HepG2 (cell line): Measurements from ENCODE around the gene IDS. TPM values are rescaled to one million over a fixed set of nuclear protein-coding genes. Genes with fewer than 3 reads are reported as not detected.

ENCODE experiments used
- ATAC-seq: fragments of 200-7000 bp; cut with Tn5 transposase; 3 replicates; pipeline ENCODE4 v1.9.1; 2020; ENCODE audit warnings: mild to moderate bottlenecking, moderate library complexity
- BruUV-seq: library from RNA; stranded (reverse); fragments of 400-500 nt; replicated peaks from 2 replicates; lab custom pipeline; 2021; lab: Mats Ljungman, UMichigan
- CTCF ChIA-PET: fragments of 300-600 bp; formaldehyde crosslinking; extraction: SDS; loops from one replicate; lab custom pipeline; 2021; ENCODE audit warnings: low total read pairs, inconsistent platforms, low intra/inter-chr PET ratio; lab: Yijun Ruan, JAX
- POLR2A ChIA-PET: fragments of 350-600 bp; sonication (Branson Sonifier 250); formaldehyde crosslinking; loops from one replicate; lab custom pipeline; 2020; ENCODE audit warnings: antibody characterized with exemption, inconsistent platforms; lab: Yijun Ruan, JAX
- DNase-seq: peaks from one replicate; pipeline ENCODE4 v3.0.0-alpha.2; 2015; ENCODE audit warnings: low spot score
- FAIRE-seq: peaks from 3 replicates; lab custom pipeline; 2011; peaks lifted over from hg19 to GRCh38; lab: Jason Lieb, UNC
- H2AFZ ChIP-seq: one replicate; pipeline ENCODE4 v1.6.1; 2011; ENCODE audit warnings: low read length, inconsistent platforms
- H3K27ac ChIP-seq: fragments of 300-600 bp; 3 replicates; pipeline ENCODE4 v1.8.0; 2011; ENCODE audit warnings: mixed run types, mild to moderate bottlenecking, mixed read lengths, low read length, inconsistent platforms; ENCODE audit not compliant: insufficient read depth; ENCODE audit errors: extremely low read length
- H3K27me3 ChIP-seq, 2 experiments: fragments of 200-600 bp in 1 of 2; 2 replicates in 1 of 2; 3 replicates in 1 of 2; pipeline versions ENCODE4 v1.6.0 to v1.8.0; 2011; ENCODE audit warnings: low read length in 2 of 2, mild to moderate bottlenecking in 2 of 2, moderate library complexity in 2 of 2, inconsistent platforms in 1 of 2; ENCODE audit not compliant: insufficient read depth in 2 of 2, control insufficient read depth in 1 of 2
- H3K36me3 ChIP-seq, 2 experiments: fragments of 200-600 bp in 1 of 2; replicated peaks in 1 of 2; 2 replicates in 1 of 2; 3 replicates in 1 of 2; pipeline versions ENCODE4 v1.5.1 to v1.8.0; 2011; ENCODE audit warnings: low read length in 2 of 2, inconsistent platforms in 1 of 2; ENCODE audit not compliant: insufficient read depth in 2 of 2, control insufficient read depth in 1 of 2
- H3K4me1 ChIP-seq: 2 replicates; pipeline ENCODE4 v1.5.1; 2012; ENCODE audit warnings: low read length, inconsistent platforms; ENCODE audit not compliant: insufficient read depth
- H3K4me2 ChIP-seq: 2 replicates; pipeline ENCODE4 v1.6.0; 2011; ENCODE audit warnings: low read depth, low read length, inconsistent platforms
- H3K4me3 ChIP-seq, 3 experiments: fragments of 200-600 bp in 1 of 3; sonication (generic), shearing (Covaris generic) in 1 of 3; replicated peaks in 1 of 3; 2 replicates each; pipeline ENCODE4 v1.5.1; 2011 to 2016; ENCODE audit warnings: low read length in 3 of 3, inconsistent platforms in 2 of 3, low read depth in 2 of 3, mild to moderate bottlenecking in 2 of 3, control low read depth in 1 of 3, mixed read lengths in 1 of 3; ENCODE audit not compliant: insufficient read depth in 1 of 3
- H3K79me2 ChIP-seq: one replicate; pipeline ENCODE4 v1.6.1; 2011; ENCODE audit warnings: low read length, inconsistent platforms; ENCODE audit not compliant: insufficient read depth
- H3K9ac ChIP-seq: 2 replicates; pipeline ENCODE4 v1.6.0; 2011; ENCODE audit warnings: mild to moderate bottlenecking, low read depth, low read length, inconsistent platforms; ENCODE audit not compliant: insufficient read depth
- H3K9me3 ChIP-seq: 2 replicates; pipeline ENCODE4 v1.5.1; 2012; ENCODE audit warnings: mild to moderate bottlenecking, low read length
- H4K20me1 ChIP-seq: 2 replicates; pipeline ENCODE4 v1.6.0; 2011; ENCODE audit warnings: inconsistent platforms, mild to moderate bottlenecking, low read length, moderate library complexity; ENCODE audit not compliant: insufficient read depth
- DMAP1 ChIP-seq: IDR thresholded peaks from 2 replicates; pipeline ENCODE4 v1.6.1; 2016
- MED1 ChIP-seq: sonication (generic); formaldehyde crosslinking; IDR thresholded peaks from 2 replicates; pipeline ENCODE4 v1.4.0; 2020; ENCODE audit warnings: missing genetic modification reagents
- ZNF224 ChIP-seq: sonication (generic); formaldehyde crosslinking; IDR thresholded peaks from 2 replicates; pipeline ENCODE4 v1.5.0; 2020; ENCODE audit warnings: mild to moderate bottlenecking, missing genetic modification reagents
- ZNF564 ChIP-seq: sonication (generic); formaldehyde crosslinking; IDR thresholded peaks from 2 replicates; pipeline ENCODE4 v1.8.1; 2023; ENCODE audit warnings: mild to moderate bottlenecking, missing genetic modification reagents
- ZNF747 ChIP-seq: sonication (generic); formaldehyde crosslinking; IDR thresholded peaks from 2 replicates; pipeline ENCODE4 v1.8.1; 2023; ENCODE audit warnings: missing genetic modification reagents, mild to moderate bottlenecking, borderline replicate concordance
- WGBS: methylation state at CpG from one replicate; pipeline ENCODE4 v1.1.6; 2017; ENCODE audit warnings: low lambda C conversion rate; 5-methylcytosine and 5-hydroxymethylcytosine counted together
- in situ Hi-C: cut with HindIII; loops from 2 replicates; pipeline ENCODE4 v1.10.0; 2017; ENCODE audit warnings: low pct_unique_long_range_greater_than_20kb; ENCODE audit not compliant: extremely low pct_ligation_motif_present
- intact Hi-C: fragments of 100-400 bp; cut with micrococcal nuclease; formaldehyde crosslinking; loops from one replicate; pipeline ENCODE4 v1.10.0; 2022; ENCODE audit not compliant: unreplicated experiment
- polyA plus RNA-seq, 8 experiments: library from polyadenylated mRNA; depleted of rRNA in 3 of 8; stranded (reverse) in 7 of 8; unstranded in 1 of 8; fragments of >200 nt; fragmentation: Illumina TruSeq in 4 of 8; extraction: Trizol in 4 of 8; gene quantifications; 2 replicates each; pipeline versions ENCODE4 v1.2.1 to v1.2.3, GENCODE V29; 2011 to 2016; ENCODE audit warnings: low read depth in 4 of 8, missing spikeins in 1 of 8, mixed read lengths in 1 of 8; ENCODE audit not compliant: insufficient read depth in 1 of 8
- total RNA-seq, 5 experiments: library from RNA; depleted of rRNA; stranded (reverse); fragments of >200 nt; fragmentation: Illumina TruSeq; extraction: Trizol; gene quantifications; 2 replicates each; pipeline ENCODE4 v1.2.3, GENCODE V29; 2016; ENCODE audit warnings: low read depth in 1 of 5
- TF ChIP-seq, protein P1 (sequence below), 2 experiments: sonication (generic) in 1 of 2; formaldehyde crosslinking in 1 of 2; IDR thresholded peaks; 2 replicates each; pipeline versions ENCODE4 v1.6.1 to v1.9.0; 2014 to 2022; ENCODE audit warnings: antibody characterized with exemption in 1 of 2, borderline replicate concordance in 1 of 2, inconsistent platforms in 1 of 2, low read depth in 1 of 2, missing genetic modification reagents in 1 of 2
- TF ChIP-seq, protein P2 (sequence below): sonication (generic); formaldehyde crosslinking; IDR thresholded peaks from 2 replicates; pipeline ENCODE4 v1.5.0; 2020; ENCODE audit warnings: missing genetic modification reagents
- TF ChIP-seq, protein P3 (sequence below): IDR thresholded peaks from 2 replicates; pipeline ENCODE4 v1.6.1; 2016; ENCODE audit warnings: missing biosample characterization, missing genetic modification reagents, low read depth
- TF ChIP-seq, protein P4 (sequence below): IDR thresholded peaks from 2 replicates; pipeline ENCODE4 v1.6.1; 2016; ENCODE audit warnings: control low read depth
- TF ChIP-seq, protein P5 (sequence below): sonication (generic); formaldehyde crosslinking; IDR thresholded peaks from 2 replicates; pipeline ENCODE4 v1.4.0; 2020; ENCODE audit warnings: missing genetic modification reagents, low read depth, mild to moderate bottlenecking, borderline replicate concordance
- TF ChIP-seq, protein P6 (sequence below): sonication (generic); formaldehyde crosslinking; IDR thresholded peaks from 2 replicates; pipeline ENCODE4 v1.8.0; 2022; ENCODE audit warnings: mild to moderate bottlenecking, missing genetic modification reagents

Gene IDS
- total and polyA plus RNA-seq, 2 of the 13 experiments (the other 11 are each of a cell fraction or from before 2014, with no cell fraction given): 2.2 to 11.9 TPM

DNA sequence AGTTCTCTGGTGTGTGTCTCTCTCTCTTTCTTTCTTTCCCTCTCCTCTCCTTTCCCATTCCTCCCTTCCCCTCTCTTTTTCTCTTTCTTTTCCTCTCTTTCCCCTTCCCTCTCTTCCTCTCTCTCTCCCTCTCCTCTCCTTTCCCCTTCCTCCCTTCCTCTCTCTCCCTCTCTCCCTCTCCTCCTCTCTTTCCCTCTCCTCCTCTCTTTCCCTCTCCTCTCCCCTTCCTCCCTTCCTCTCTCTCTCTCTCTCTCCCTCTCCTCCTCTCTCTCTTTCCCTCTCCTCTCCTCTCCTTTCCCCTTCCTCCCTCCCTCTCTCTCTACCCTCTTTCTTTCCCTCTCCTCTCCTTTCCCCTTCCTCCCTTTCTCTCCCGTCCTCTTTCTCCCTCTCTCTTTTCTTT lies 23.3 kb upstream of the IDS start:
- POLR2A ChIA-PET: no interaction called here
- in situ Hi-C loops: no loop called here
- WGBS: 76% methylated on average over 1 of the region's 1 CpG
- no peak for TF ChIP-seq ZNF224
- TF ChIP-seq, protein P1, sequence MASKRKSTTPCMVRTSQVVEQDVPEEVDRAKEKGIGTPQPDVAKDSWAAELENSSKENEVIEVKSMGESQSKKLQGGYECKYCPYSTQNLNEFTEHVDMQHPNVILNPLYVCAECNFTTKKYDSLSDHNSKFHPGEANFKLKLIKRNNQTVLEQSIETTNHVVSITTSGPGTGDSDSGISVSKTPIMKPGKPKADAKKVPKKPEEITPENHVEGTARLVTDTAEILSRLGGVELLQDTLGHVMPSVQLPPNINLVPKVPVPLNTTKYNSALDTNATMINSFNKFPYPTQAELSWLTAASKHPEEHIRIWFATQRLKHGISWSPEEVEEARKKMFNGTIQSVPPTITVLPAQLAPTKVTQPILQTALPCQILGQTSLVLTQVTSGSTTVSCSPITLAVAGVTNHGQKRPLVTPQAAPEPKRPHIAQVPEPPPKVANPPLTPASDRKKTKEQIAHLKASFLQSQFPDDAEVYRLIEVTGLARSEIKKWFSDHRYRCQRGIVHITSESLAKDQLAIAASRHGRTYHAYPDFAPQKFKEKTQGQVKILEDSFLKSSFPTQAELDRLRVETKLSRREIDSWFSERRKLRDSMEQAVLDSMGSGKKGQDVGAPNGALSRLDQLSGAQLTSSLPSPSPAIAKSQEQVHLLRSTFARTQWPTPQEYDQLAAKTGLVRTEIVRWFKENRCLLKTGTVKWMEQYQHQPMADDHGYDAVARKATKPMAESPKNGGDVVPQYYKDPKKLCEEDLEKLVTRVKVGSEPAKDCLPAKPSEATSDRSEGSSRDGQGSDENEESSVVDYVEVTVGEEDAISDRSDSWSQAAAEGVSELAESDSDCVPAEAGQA (IDR thresholded peaks at IDR 0.05; ENCODE audit: low read depth): no peak
- TF ChIP-seq, protein P1 (CRISPR knock-in tag; IDR thresholded peaks at IDR 0.05; ENCODE audit: borderline replicate concordance): no peak
- no peak for TF ChIP-seq ZNF747 (CRISPR knock-in tag)
- no peak for TF ChIP-seq ZNF564 (CRISPR knock-in tag)
- TF ChIP-seq, protein P2, sequence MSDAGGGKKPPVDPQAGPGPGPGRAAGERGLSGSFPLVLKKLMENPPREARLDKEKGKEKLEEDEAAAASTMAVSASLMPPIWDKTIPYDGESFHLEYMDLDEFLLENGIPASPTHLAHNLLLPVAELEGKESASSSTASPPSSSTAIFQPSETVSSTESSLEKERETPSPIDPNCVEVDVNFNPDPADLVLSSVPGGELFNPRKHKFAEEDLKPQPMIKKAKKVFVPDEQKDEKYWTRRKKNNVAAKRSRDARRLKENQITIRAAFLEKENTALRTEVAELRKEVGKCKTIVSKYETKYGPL: no peak
- TF ChIP-seq, protein P3, sequence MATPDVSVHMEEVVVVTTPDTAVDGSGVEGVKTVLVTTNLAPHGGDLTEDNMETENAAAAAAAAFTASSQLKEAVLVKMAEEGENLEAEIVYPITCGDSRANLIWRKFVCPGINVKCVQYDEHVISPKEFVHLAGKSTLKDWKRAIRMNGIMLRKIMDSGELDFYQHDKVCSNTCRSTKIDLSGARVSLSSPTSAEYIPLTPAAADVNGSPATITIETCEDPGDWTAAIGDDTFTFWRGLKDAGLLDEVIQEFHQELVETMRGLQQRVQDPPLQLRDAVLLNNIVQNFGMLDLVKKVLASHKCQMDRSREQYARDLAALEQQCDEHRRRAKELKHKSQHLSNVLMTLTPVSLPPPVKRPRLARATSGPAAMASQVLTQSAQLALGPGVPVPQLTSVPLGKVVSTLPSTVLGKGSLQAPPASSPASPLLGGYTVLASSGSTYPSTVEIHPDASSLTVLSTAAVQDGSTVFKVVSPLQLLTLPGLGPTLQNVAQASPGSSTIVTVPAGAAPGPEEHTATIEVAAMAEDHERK: no peak
- no peak for TF ChIP-seq MED1 (CRISPR knock-in tag)
- TF ChIP-seq, protein P4, sequence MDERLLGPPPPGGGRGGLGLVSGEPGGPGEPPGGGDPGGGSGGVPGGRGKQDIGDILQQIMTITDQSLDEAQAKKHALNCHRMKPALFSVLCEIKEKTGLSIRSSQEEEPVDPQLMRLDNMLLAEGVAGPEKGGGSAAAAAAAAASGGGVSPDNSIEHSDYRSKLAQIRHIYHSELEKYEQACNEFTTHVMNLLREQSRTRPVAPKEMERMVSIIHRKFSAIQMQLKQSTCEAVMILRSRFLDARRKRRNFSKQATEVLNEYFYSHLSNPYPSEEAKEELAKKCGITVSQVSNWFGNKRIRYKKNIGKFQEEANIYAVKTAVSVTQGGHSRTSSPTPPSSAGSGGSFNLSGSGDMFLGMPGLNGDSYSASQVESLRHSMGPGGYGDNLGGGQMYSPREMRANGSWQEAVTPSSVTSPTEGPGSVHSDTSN (CRISPR knock-in tag): no peak
- no peak for TF ChIP-seq DMAP1 (CRISPR knock-in tag)
- TF ChIP-seq, protein P5, sequence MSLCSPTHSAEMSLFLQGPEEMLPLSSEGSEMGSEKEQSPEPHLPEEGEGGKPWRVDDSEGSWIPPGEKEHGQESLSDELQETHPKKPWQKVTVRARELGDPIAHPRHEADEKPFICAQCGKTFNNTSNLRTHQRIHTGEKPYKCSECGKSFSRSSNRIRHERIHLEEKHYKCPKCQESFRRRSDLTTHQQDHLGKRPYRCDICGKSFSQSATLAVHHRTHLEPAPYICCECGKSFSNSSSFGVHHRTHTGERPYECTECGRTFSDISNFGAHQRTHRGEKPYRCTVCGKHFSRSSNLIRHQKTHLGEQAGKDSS (CRISPR knock-in tag): no peak
- TF ChIP-seq, protein P6, sequence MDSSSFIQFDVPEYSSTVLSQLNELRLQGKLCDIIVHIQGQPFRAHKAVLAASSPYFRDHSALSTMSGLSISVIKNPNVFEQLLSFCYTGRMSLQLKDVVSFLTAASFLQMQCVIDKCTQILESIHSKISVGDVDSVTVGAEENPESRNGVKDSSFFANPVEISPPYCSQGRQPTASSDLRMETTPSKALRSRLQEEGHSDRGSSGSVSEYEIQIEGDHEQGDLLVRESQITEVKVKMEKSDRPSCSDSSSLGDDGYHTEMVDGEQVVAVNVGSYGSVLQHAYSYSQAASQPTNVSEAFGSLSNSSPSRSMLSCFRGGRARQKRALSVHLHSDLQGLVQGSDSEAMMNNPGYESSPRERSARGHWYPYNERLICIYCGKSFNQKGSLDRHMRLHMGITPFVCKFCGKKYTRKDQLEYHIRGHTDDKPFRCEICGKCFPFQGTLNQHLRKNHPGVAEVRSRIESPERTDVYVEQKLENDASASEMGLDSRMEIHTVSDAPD: no peak

More for the DNA sequence above, 23.3 kb upstream of the IDS start:
- BruUV-seq: no TSS peak
- no peaks in the 10 kb centered on the region for H3K36me3 ChIP-seq
- FAIRE-seq (no peak), DNase-seq (no peak), ATAC-seq (no peak)
- H2AFZ ChIP-seq: no peak overlapping the region
- H3K9ac ChIP-seq: no peak overlapping the region
- no peaks in the 10 kb centered on the region for H4K20me1 ChIP-seq
- CTCF ChIA-PET: no interaction called here
- H3K79me2 ChIP-seq: no peaks in the 10 kb centered on the region
- no peaks in the 10 kb centered on the region for H3K27me3 ChIP-seq
- H3K4me1 ChIP-seq: no peaks in the 10 kb centered on the region
- H3K9me3 ChIP-seq: no peaks in the 10 kb centered on the region
- no peak overlapping the region for H3K27ac ChIP-seq
- no peak overlapping the region for H3K4me3 ChIP-seq
- intact Hi-C loops: no loop called here
- H3K4me2 ChIP-seq: no peak overlapping the region
